Measurements from ENCODE around the gene IL17B.
"Not testable (repeated sequence)": the region's sequence is repeated elsewhere in the genome, so short reads cannot be mapped to it uniquely, and the experiment has no call there.

IL17B gene

GRCh38 chr5:149399775-149400174 is 20.7 kb upstream of the IL17B start:
- no peak for DNase-seq

DNA sequence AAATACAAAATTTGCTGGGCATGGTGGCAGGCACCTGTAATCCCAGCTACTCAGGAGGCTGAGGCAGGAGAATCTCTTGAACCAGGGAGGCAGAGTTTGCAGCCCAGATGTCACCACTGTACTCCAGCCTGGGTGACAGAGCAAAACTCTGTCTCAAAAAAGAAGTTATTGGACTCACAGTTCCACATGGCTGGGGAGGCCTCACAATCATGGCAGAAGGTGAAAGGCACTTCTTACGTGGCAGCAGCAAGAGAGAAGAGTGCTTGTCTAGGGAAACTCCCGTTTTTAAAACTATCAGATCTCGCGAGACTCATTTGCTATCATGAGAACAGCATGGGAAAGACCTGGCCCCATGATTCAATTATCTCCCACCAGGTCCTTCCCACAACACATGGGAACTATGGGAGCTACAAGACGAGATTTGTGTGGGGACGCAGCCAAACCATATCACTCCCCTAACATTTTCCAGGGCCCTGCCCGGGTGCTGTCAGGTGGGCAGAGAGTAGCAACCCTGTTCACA is 19.7 kb upstream of the IL17B start:
- DNase-seq, result not testable (repeated sequence)

DNA sequence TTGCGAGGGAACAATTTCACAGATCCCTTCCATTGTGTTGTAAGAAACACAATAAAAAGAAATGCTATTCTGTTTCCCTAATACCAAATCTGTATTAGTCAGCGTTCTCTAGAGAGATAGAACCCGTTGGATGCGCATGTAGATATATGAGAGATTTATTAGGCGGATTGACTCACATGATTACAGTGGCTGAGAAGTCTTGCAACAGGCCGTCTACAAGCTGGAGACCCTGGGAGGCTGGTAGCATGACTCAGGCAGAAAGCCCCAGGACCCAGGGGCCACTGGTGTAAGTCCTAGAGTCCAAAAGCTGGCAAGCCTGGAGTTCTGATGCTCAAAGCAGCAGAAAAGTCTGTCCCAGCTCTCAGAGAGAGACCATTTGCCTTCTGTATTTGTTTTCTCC is 18.4 kb upstream of the IL17B start:
- DNase-seq, result no peak

DNA sequence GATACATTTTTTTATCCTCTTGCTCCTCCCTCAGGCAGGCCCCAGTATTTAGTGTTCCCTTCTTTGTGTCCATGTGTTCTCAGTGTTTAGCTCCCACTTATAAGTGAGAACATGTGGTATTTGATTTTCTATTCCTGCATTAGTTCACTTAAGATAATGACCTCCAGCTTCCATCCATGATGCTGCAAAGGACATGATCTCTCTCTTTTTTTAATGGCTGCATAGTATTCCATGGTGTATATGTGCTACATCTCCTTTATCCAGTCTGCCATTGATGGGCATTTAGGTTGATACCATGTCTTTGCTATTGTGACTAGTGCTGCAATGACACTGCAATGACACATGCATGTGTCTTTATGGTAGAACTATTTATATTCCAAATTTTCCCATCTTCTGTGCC is 15.9 kb upstream of the IL17B start:
- DNase-seq, result not testable (repeated sequence)

- no peak for DNase-seq
These were observed 13.6 kb upstream of the IL17B start for GRCh38 chr5:149392718-149393117.

DNA sequence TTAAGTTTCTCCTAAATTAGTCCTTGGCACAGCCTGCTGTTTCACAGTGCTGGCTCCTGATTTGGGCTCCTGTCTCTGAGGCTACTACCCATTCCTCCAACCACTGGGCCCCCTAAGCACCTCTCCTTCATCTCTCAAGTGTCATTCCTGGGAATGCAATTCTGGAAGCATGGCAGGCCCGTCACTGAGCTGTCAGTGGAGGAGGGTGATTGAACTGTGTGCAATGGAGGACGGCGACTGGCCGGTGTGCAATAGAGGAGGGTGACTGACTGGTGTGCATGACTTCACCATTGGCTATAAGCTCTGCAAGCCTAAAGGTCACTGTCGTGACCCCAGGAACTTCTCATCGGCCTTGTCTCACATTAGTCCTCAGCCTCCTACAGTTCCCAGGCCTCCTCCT is 12.4 kb upstream of the IL17B start:
- no peak for DNase-seq

GRCh38 chr5:149391076-149391475 is 12.0 kb upstream of the IL17B start:
- DNase-seq, result not testable (repeated sequence)

GRCh38 chr5:149389552-149390495 is 10.7 kb upstream of the IL17B start:
- no peak for DNase-seq

DNA sequence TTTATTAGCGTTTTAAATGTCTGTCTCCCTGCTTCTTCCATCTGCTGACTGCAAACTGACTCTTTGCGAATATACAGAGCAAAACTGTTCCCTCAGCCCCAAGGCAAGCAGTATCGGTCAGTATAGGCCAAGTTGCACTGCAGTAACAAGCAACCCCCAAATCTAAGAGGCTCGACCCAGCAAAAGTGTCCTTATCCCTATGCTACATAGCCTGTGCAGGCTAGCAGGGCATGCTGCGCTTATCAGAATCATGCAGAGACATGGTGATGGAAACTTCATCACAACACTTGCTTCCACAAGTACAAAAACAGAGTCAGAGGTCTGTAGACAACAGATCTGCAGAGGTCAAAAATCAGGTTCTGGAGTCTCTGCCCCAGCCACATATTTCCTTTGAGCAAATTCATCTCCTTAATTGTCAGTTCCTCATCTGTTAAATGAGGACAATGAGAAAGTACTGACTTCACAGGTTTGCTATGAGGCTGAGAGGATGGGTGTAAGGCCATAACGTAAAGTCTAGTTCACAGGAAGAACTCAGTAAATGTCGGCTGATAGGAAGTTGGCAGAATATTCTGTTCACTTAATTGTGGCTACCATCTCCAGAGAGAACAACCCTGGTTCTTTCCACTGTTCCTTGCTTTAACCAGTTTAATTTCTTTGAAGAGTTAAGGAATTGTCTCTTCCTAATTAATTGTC is 9.6 kb upstream of the IL17B start:
- no peak for DNase-seq

DNA sequence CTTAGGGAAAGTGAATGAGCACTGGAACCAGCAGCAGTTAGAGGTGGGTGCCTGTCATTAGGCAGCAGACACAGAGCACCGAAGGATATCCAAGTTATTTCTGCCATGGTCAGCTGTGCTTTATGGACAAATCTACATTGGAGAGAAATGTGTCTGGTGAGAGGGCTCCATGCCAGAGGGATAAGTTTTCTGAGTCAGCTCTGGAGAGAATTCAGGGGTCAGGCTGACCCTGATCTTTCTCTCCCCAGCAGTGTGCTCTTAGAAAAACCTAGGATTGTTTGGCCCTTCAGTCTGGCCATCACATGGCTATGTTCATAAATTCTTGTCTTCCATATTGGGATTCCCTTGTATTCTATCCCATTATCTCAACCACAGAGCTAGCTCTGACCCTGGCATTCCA is 8.9 kb upstream of the IL17B start:
- no peak for DNase-seq

DNA sequence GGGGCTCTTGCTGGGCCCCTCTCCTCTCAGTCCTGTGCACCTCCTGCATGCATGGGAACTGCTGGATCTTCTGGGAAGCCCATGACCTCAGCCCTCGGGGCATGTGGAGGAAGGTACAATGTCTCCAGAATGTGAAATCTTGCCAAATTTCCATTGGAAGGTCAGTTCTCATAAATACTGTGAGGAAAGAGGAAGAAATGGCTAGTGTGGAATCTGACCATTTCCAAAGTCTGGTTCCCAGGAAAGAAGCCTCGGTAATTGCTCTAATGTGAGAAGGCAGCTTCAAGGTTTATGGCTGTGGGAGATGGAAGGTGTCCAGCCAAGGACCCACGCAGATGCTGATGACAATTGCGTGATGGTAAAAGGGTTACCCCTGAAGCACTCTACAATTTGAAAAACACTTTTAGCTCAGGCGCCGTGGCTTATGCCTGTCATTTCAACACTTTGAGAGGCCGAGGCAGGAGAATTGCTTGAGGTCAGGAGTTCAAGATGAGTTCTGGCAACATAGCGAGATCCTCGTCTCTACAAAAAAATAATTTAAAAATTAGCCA is 8.1 kb upstream of the IL17B start:
- DNase-seq, result no peak

- DNase-seq, result no peak
These were observed 7.1 kb upstream of the IL17B start for GRCh38 chr5:149386166-149386565.

DNA sequence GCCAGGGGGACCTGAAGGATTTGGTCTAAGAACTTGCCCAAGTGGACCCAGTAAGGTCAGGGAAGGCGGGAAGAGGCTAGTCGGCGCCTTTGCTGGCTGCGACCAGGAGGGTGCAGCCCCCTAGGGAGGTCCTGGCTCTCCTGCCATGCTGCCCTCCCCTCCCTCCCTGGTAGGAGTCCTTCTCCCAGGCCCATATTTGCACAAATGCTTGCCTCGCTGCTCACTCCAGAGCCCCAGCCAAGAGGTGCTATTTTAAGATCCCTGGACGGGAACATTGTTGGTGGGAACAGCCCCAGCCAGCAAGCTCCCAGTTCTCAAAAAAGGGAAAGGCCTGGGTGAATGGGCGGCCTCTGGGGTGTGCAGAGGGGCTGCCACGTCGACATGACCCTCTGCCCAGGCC is 4.3 kb upstream of the IL17B start:
- DNase-seq, result no peak

GRCh38 chr5:149382517-149383220 is 3.6 kb upstream of the IL17B start:
- DNase-seq, result no peak

- peak; percentile 40 for DNase-seq
These were observed 2.9 kb upstream of the IL17B start for GRCh38 chr5:149381986-149382338.

DNA sequence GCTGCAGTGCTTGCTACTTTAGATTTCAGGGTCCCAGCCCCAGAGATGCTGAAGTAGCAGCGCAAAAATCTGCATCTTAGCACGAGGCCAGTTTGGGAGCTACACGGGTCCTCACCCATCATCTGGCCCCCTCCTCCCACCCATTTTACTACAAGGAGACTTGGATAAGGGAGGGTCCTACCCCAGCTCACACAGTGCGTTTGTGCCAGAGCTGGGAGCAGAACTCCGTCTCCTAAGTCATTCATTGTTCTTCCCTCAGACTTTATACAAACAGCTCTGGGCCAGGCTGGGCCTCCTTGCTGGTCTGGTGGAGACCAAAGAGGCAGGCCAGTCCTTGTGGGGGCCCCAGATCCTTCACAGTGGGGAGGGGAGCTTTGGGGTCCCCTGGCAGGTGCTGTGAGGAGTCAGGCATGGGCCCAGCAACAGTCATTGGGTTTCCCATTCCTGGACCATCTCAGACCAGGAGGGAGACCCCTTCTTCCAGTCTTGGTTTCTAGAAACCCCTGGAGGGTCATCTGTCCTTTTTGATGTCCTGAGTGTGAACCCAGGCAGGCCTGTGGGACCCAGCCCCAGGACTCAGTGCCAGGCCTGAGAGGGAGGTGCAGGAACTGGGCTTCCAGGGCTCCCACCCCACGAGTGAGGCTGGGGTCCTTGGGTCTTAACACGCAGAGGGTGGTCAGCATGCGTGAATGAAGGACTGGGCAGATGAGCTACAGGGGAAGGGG is 2.3 kb upstream of the IL17B start:
- no peak for DNase-seq

GRCh38 chr5:149380466-149381121 is 1.5 kb upstream of the IL17B start:
- DNase-seq, result no peak

GRCh38 chr5:149379818-149380374 is 804 bp upstream of the IL17B start:
- no peak for DNase-seq

- no peak for DNase-seq
These were observed 761 bp downstream of the IL17B start for GRCh38 chr5:149378241-149378820.

DNA sequence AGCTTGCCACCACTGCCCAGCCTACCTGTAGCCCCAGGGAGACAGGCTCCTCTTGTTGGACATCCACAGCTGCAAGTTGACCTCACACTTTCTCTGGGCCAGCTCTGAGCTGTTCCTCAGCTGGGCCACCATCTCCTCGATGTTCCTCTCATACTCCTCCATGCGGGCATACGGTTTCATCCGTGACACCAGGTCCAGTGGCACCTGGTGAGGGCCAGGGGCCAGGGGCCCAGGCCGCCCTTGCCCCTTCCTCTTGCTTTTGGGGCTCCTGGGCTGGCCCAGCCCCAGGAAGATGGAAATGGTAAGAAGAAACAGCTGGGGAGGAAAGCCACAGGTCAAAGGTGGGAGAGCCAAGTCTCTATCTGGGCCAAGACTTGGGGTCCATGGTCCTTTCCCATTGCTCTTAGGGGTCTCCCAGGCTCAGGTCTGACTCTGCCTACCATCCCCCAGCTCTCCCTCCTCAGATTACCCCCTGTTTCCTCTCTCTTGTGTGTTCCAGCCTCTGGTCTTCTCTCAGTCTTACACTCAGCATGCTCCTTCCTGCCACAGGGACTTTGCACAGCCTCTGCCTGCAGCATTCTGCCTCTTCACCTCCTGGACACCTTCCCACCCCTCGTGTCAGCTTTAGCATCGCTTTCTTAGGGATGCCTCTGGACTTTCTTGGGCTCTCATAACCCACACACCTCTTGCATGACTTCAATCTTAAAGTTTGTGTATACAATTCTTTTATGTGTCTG is 2.2 kb downstream of the IL17B start:
- no peak for DNase-seq

All from CD4-positive, alpha-beta T cell treated with Interferon gamma for 1 hour (primary cell).